WTC11 (cell line): ENCODE data around the gene KRI1. TPM values are rescaled to one million over a fixed set of nuclear protein-coding genes. Genes with fewer than 3 reads are reported as not detected.
A peak's percentile ranks its signal among the peaks of the same experiment; 100 is the strongest.

Experiments
- ATAC-seq: fragments of 200-7000 bp; cut with Tn5 transposase; 2 replicates; pipeline ENCODE4 v1.10.0; 2021; ENCODE audit warnings: mild to moderate bottlenecking, moderate library complexity
- CTCF ChIA-PET: fragments of 300-600 bp; sonication (Branson Sonifier 250); formaldehyde crosslinking; loops from one replicate; lab custom pipeline; 2021; ENCODE audit warnings: antibody characterized with exemption; lab: Charles Lee
- POLR2A ChIA-PET: fragments of 350-600 bp; sonication (Branson Sonifier 250); formaldehyde crosslinking; loops from one replicate; lab custom pipeline; 2021; ENCODE audit warnings: antibody characterized with exemption; lab: Charles Lee
- DNase-seq: peaks from one replicate; pipeline ENCODE4 v3.0.0; 2021; ENCODE audit warnings: low spot score
- H3K27ac Mint-ChIP-seq: 2 replicates; pipeline ENCODE4 v1.8.0; 2021; ENCODE audit warnings: mixed read lengths
- H3K27me3 Mint-ChIP-seq: 2 replicates; pipeline ENCODE4 v1.8.0; 2021; ENCODE audit warnings: low read depth, mild to moderate bottlenecking, moderate library complexity, mixed read lengths
- H3K36me3 Mint-ChIP-seq: 2 replicates; pipeline ENCODE4 v1.8.0; 2021; ENCODE audit warnings: mixed read lengths
- H3K4me1 Mint-ChIP-seq: 2 replicates; pipeline ENCODE4 v1.8.0; 2022; ENCODE audit warnings: mixed read lengths
- H3K4me3 Mint-ChIP-seq: 2 replicates; pipeline ENCODE4 v1.8.0; 2021; ENCODE audit warnings: mild to moderate bottlenecking, moderate library complexity, mixed read lengths
- H3K9me3 Mint-ChIP-seq: 2 replicates; pipeline ENCODE4 v1.8.0; 2021; ENCODE audit warnings: mixed read lengths
- AFF4 ChIP-seq: sonication (generic); formaldehyde crosslinking; IDR thresholded peaks from 2 replicates; pipeline ENCODE4 v1.8.1; 2023; ENCODE audit warnings: mild to moderate bottlenecking, missing genetic modification reagents, borderline replicate concordance
- CBFB ChIP-seq: sonication (generic); formaldehyde crosslinking; IDR thresholded peaks from 2 replicates; pipeline ENCODE4 v1.8.1; 2022; ENCODE audit warnings: mild to moderate bottlenecking, low read depth, missing genetic modification reagents
- CREM ChIP-seq: sonication (generic); formaldehyde crosslinking; IDR thresholded peaks from 2 replicates; pipeline ENCODE4 v1.8.1; 2022; ENCODE audit warnings: mild to moderate bottlenecking, missing genetic modification reagents, moderate library complexity
- CTCF ChIP-seq: fragments of 200-600 bp; IDR thresholded peaks from 2 replicates; pipeline ENCODE4 v1.8.0; 2022; ENCODE audit warnings: antibody characterized with exemption
- E2F1 ChIP-seq: sonication (generic); formaldehyde crosslinking; IDR thresholded peaks from 2 replicates; pipeline ENCODE4 v1.8.0; 2022; ENCODE audit warnings: mild to moderate bottlenecking, missing genetic modification reagents
- FOXJ3 ChIP-seq: sonication (generic); formaldehyde crosslinking; IDR thresholded peaks from 2 replicates; pipeline ENCODE4 v1.9.0; 2021; ENCODE audit warnings: missing genetic modification reagents, mild to moderate bottlenecking, borderline replicate concordance
- FOXP1 ChIP-seq: sonication (generic); formaldehyde crosslinking; IDR thresholded peaks from 2 replicates; pipeline ENCODE4 v1.8.0; 2022; ENCODE audit warnings: missing genetic modification reagents, mild to moderate bottlenecking, moderate library complexity, borderline replicate concordance
- FOXP4 ChIP-seq: sonication (generic); formaldehyde crosslinking; IDR thresholded peaks from 2 replicates; pipeline ENCODE4 v1.8.0; 2022; ENCODE audit warnings: mild to moderate bottlenecking, missing genetic modification reagents
- GABPB1 ChIP-seq: sonication (generic); formaldehyde crosslinking; IDR thresholded peaks from 2 replicates; pipeline ENCODE4 v1.8.1; 2023; ENCODE audit warnings: mild to moderate bottlenecking, missing genetic modification reagents
- GRHL2 ChIP-seq: fragments of 250-450 bp; sonication (Bioruptor Pico); IDR thresholded peaks from 2 replicates; pipeline ENCODE4 v1.8.0; 2022; ENCODE audit warnings: mild to moderate bottlenecking, moderate library complexity; ENCODE audit not compliant: insufficient replicate concordance, severe bottlenecking
- GTF2I ChIP-seq: fragments of 250-450 bp; sonication (Bioruptor Pico); conservative IDR thresholded peaks from 2 replicates; pipeline ENCODE4 v1.4.0; 2021; ENCODE audit warnings: mild to moderate bottlenecking
- JUN ChIP-seq: sonication (generic); formaldehyde crosslinking; IDR thresholded peaks from 2 replicates; pipeline ENCODE4 v1.8.0; 2023; ENCODE audit warnings: mild to moderate bottlenecking, missing genetic modification reagents
- KAT7 ChIP-seq: sonication (generic); formaldehyde crosslinking; IDR thresholded peaks from 2 replicates; pipeline ENCODE4 v1.8.1; 2023; ENCODE audit warnings: missing genetic modification reagents, mild to moderate bottlenecking, borderline replicate concordance
- MYBL2 ChIP-seq: sonication (generic); formaldehyde crosslinking; IDR thresholded peaks from 2 replicates; pipeline ENCODE4 v1.8.1; 2023; ENCODE audit warnings: mild to moderate bottlenecking, moderate library complexity, missing genetic modification reagents
- NR1H2 ChIP-seq: sonication (generic); formaldehyde crosslinking; IDR thresholded peaks from 2 replicates; pipeline ENCODE4 v1.9.0; 2021; ENCODE audit warnings: mild to moderate bottlenecking, moderate library complexity, missing genetic modification reagents
- PRDM15 ChIP-seq: sonication (generic); formaldehyde crosslinking; IDR thresholded peaks from 2 replicates; pipeline ENCODE4 v1.8.0; 2022; ENCODE audit warnings: missing genetic modification reagents
- PRRX2 ChIP-seq: fragments of 250-450 bp; sonication (Bioruptor Pico); IDR thresholded peaks from 2 replicates; pipeline ENCODE4 v1.8.0; 2021; ENCODE audit warnings: mild to moderate bottlenecking
- RELA ChIP-seq: sonication (generic); formaldehyde crosslinking; IDR thresholded peaks from 2 replicates; pipeline ENCODE4 v1.8.1; 2022; ENCODE audit warnings: missing genetic modification reagents, mild to moderate bottlenecking, borderline replicate concordance
- RORB ChIP-seq: fragments of 250-450 bp; sonication (Bioruptor Pico); IDR thresholded peaks from 2 replicates; pipeline ENCODE4 v1.9.0; 2021; ENCODE audit warnings: mild to moderate bottlenecking
- ZBTB21 ChIP-seq: sonication (generic); formaldehyde crosslinking; IDR thresholded peaks from 2 replicates; pipeline ENCODE4 v1.8.1; 2023; ENCODE audit warnings: mild to moderate bottlenecking, missing genetic modification reagents, borderline replicate concordance
- ZBTB43 ChIP-seq: sonication (generic); formaldehyde crosslinking; IDR thresholded peaks from 2 replicates; pipeline ENCODE4 v1.8.1; 2023; ENCODE audit warnings: mild to moderate bottlenecking, missing genetic modification reagents
- ZNF263 ChIP-seq: sonication (generic); formaldehyde crosslinking; IDR thresholded peaks from 2 replicates; pipeline ENCODE4 v1.8.1; 2022; ENCODE audit warnings: low read depth, mild to moderate bottlenecking, moderate library complexity, missing genetic modification reagents
- ZNF671 ChIP-seq: fragments of 250-450 bp; sonication (Bioruptor Pico); IDR thresholded peaks from 2 replicates; pipeline ENCODE4 v1.8.0; 2021; ENCODE audit warnings: mild to moderate bottlenecking
- total RNA-seq: library from RNA; stranded (reverse); gene quantifications from 3 replicates; pipeline ENCODE4 v1.2.3, GENCODE V29; 2021

Gene KRI1
- total RNA-seq, 1 experiment from 2014 or later = 43.6 TPM

GRCh38 chr19:10565567-10566407 lies at the start of gene KRI1 (continued):
- no peak for TF ChIP-seq PRDM15 (CRISPR knock-in tag)
- TF ChIP-seq NR1H2 = no peak
- no peak for TF ChIP-seq ZNF263 (CRISPR knock-in tag)
- no peak; the same call in 1 of the 2 replicates for TF ChIP-seq RELA (CRISPR knock-in tag)
- no peak for TF ChIP-seq PRRX2 (CRISPR knock-in tag)
- 0 out of 2 replicates have a peak, but pooled peaks have one; percentile 60 for TF ChIP-seq JUN
- TF ChIP-seq GRHL2 = no peak
- TF ChIP-seq E2F1 (CRISPR knock-in tag) = no peak
- TF ChIP-seq ZNF671 = no peak
- no peak for TF ChIP-seq GTF2I
- peak; percentile 95 for TF ChIP-seq FOXP4 (CRISPR knock-in tag)
- no peak for TF ChIP-seq ZBTB21 (CRISPR knock-in tag)
- no peak for TF ChIP-seq KAT7 (CRISPR knock-in tag)
- TF ChIP-seq CTCF = no peak
- no peak for TF ChIP-seq FOXJ3 (CRISPR knock-in tag)

- DNase-seq = no peak
- H3K9me3 Mint-ChIP-seq = no peaks in the 10 kb centered on the region
- H3K27me3 Mint-ChIP-seq = no peaks in the 10 kb centered on the region
- peaks cover 6% of the 10 kb centered on the region; the same call in 1 of the 2 replicates for H3K36me3 Mint-ChIP-seq
- no peaks in the 10 kb centered on the region for H3K4me1 Mint-ChIP-seq
- ChIA-PET CTCF (interaction anchor here (1.9 to 2.7 kb wide), 2 partner anchors 31 to 32 kb away, joined by 7 to 11 read pairs; no protein-coding TSS in a partner anchor), POLR2A (no interaction called here)
- ATAC-seq = no peak
- H3K4me3 Mint-ChIP-seq = no peak overlapping the region
- no peak overlapping the region for H3K27ac Mint-ChIP-seq
- no peak for TF ChIP-seq AFF4
- TF ChIP-seq ZBTB43 (CRISPR knock-in tag) = no peak
- TF ChIP-seq FOXP1 (CRISPR knock-in tag) = no peak
- TF ChIP-seq GABPB1 (CRISPR knock-in tag) = no peak
- no peak for TF ChIP-seq MYBL2 (CRISPR knock-in tag)
- no peak for TF ChIP-seq RORB
- no peak for TF ChIP-seq CREM (CRISPR knock-in tag)
- no peak for TF ChIP-seq CBFB (CRISPR knock-in tag)
Measured at GRCh38 chr19:10612499-10613119, 46.8 kb upstream of the KRI1 start.
